ENCODE measurements around the gene FHIT.

DNA sequence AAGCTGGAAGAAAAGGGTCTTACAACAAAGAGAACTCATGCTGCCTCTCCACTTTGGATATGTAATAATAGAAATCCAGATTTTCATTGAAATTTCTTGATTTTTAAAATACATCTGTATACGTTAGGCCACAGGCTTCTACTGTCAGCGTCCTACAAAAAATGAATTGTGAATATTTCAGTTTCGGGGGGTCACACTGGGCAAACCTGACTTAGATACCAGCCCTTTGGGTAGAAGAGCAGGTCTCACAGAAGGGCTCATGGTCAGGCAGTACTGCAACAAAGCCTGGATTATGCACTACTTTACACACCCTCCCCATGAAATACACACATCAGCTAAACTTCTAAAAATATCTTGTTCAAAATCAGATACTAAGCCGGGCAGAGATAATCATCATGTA, 294.5 kb downstream of the FHIT start:
- TF ChIP-seq POLR2A (IDR thresholded peaks at IDR 0.05) (no peak), CTCF (IDR thresholded peaks at IDR 0.05 in 4 of 5, conservative IDR thresholded peaks at IDR 0.05 in 1 of 5) (no peak)
